Adrenal gland (tissue), 5 donors: ENCODE results near the gene PPP2R5D.

ENCODE experiments used
- CTCF ChIP-seq, 6 experiments: fragments of 450-650 bp in 4 of 6; fragments of 200-600 bp in 2 of 6; sonication (generic) in 1 of 6; IDR thresholded peaks; 1 replicate in 5 of 6; 2 replicates in 1 of 6; pipeline versions ENCODE4 v1.5.1 to v1.8.0; 2016 to 2021; ENCODE audit warnings: antibody characterized with exemption in 6 of 6, mild to moderate bottlenecking in 2 of 6, moderate library complexity in 1 of 6
- POLR2A ChIP-seq, 2 donors: fragments of 450-650 bp; IDR thresholded peaks; one replicate each; pipeline ENCODE4 v1.6.1; 2017; ENCODE audit warnings: antibody characterized with exemption in 2 of 2, mild to moderate bottlenecking in 2 of 2, moderate library complexity in 1 of 2
- donor health status: DM: no; HTN: no; CAD: no.

GRCh38 chr6:43007126-43007525 lies 22.8 kb downstream of the PPP2R5D start:
- TF ChIP-seq CTCF (IDR thresholded peaks at IDR 0.05) = no peak
- no peak for TF ChIP-seq POLR2A (IDR thresholded peaks at IDR 0.05)
